CD1c-positive myeloid dendritic cell (primary cell): ENCODE results near the gene RUNX1.

Experiments used
- DNase-seq: peaks from one replicate; pipeline ENCODE4 v3.0.0-alpha.2; 2016; ENCODE audit errors: extremely low spot score

The RUNX1 gene

GRCh38 chr21:34946385-34946840 lies 102.7 kb downstream of the RUNX1 start:
- peak; percentile 41 for DNase-seq

DNA sequence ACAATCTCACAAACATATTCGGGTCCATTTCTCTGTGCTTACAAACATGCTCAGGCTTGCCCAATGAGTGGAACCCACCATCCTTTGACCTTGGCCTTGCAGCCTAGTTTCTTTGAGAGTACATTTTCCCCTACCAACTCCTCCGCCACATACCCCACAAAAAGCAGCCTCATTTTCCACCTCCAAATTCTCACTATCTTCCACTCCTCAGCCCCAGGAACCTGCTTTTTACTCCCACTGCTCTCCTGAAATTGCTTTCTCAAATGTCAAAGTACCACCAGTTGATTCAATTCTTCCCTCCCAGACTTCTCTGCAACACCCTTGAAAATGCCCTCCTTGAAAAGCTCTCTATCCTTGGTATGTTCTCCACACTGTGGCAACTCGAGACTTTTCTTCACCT lies 103.8 kb downstream of the RUNX1 start:
- no peak for DNase-seq

DNA sequence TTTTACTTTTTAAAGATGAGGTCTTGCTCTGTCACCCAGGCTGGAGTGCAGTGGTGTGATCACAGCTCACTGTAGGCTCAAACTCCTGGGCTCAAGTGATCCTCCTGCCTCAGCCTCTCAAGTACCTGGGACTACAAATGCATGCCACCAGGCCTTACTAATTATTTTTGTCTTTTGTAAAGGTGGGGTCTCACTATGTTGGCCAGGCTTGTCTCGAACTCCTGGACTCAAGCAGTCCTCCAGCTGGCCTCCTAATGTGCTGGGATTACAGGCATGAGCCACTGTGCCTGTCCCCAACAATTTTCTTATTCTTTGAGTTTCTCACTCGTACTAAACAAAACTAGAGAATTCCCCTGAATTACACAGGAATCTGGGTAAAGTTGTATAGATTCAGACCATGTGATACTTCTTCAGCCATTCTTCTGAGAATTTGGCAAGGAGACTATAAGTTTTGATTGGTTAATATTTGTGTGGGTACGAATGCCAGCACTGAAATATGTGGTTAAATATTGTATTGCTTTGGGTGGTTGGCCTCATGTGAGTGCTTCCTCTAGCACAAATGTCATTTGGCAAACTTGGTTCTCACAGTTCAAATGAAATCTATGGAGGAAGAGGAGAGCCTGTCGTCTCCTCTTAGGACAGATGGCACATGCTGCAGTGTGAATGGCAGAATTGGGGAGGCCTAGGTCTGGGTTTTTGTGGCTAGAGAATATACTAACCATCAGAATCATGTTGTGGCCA lies 104.9 kb downstream of the RUNX1 start:
- DNase-seq: no peak

GRCh38 chr21:34942911-34943310 lies 106.2 kb downstream of the RUNX1 start:
- peak; percentile 22 for DNase-seq

- DNase-seq: no peak
These were observed 107.9 kb downstream of the RUNX1 start for GRCh38 chr21:34941162-34941561.

DNA sequence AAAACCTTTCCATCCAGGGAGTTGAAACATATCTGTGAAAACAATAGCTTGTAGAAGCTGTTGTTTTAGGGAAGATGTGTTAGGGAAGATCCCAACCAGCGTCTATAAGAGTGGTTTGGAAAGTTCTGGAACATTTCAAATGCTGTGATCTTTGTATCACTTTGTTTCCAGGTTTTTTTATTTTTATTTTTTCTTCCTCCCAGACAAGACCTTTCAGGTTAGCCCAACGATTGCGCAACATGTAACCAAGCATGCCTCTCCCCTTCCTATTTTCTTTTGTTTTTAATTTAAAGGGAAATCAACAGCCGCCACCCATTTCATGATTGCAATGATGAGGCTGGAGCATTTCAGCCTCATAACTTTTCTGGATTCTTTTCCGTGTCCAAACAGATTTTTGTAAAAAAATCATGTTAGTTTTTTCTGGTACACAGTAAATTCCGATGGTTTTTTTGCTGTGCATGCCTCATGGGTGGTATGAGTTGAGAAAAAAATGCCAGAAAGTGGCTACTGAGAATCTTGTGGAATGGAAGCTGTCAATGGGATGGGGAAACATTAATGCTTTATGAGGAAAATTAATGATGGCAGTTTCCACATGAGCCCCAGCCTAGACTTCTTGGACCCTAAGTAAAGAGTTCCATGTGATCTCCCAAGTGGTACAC lies 109.3 kb downstream of the RUNX1 start:
- no peak for DNase-seq

DNA sequence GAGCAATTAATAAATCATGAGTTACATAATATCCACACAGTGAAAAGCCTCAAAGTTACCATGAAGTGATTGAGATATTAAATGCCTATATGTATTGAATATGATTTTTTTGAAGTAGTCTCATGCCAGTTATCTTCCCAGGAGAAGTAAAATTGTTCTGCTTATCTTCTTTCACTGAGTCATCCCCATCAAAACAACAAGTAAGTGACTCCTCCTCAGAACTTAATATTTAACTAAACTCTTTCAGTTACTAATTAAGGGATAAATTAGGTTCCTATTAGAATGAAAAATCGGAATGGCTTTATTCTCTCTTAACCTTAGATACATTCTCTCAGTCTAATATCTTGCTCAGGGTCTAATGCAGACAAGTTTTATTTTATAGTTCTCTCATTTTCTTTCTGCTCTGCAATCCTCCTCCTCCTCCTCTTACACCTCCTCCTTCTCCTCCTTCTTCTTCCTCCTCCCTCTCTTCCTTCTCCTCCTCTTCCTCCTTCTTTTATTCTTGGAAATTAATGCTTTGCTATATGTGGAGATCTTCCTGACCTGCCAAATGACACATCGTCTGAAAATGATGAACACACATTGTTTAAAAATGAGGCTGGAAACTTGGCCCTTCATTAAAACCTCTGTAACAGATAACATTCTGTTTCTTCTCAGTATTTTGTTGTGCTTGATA lies 110.9 kb downstream of the RUNX1 start:
- DNase-seq: no peak

DNA sequence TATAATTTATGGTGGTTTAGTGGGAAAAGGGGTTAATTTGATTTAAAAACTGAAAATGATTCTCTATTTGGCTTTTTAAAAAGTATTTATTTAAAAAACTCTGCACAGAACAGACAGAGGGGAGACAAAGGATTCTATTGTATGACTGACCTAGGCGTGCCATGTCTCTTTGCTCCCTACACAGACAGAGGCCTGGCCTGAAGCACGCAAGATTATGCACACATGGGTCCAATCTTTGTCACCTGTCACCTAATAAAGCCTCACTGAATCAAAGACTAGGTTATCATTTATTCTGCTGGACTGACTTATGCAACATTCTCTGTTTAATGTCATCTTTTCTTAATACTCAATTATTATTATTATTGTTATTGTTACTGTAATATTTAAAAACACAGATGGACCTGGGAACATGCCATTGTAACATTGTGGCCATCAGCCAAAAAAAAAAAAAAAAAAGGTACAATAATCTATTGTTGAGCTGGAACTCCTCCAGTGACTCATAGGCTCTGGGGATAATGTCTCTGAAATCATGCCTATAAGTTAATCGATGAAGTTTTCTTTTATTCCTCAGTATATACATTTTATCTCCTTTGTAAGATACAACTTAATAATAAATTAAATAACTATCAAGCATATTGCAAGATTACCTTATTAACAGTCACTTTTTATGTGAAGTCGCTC lies 112.1 kb downstream of the RUNX1 start:
- DNase-seq: no peak

DNA sequence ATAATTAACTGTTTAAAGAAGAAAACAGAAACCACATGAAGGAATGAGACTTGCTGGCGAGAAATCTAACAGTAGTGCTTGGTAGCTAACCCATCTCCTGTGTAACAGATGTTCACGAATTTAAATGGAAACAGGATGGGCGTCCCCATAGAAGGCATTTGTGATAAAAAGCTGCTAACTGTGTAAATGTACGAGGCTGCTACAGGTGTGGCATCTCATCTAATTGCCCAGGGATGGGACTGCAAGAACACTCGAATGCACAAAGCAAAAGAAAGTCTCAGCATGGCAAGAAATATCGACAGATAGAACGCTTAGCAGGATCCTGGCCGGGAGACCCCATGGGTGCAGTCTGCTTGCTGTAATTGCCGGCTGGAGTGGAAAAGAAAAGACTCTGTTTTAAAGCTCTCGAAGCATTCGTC lies 112.7 kb downstream of the RUNX1 start:
- DNase-seq: no peak

DNA sequence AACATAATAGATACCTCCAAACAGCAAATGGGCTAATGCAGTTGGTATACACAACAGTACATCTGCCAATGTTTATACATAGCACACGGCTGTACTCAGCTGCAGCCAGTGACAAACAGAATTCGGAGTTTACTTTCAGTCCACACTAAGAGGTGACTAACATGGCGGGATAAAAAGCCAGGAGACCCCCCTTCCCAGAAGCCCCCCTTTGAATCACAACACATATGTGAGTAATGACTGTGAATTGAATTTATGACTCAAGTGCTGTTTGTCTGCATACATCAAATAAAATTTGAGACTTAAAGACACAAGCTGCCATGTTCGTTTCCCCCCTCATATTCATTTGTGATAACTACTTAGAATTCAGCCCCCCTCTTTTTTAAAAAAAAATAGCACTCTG lies 113.2 kb downstream of the RUNX1 start:
- DNase-seq: no peak

DNA sequence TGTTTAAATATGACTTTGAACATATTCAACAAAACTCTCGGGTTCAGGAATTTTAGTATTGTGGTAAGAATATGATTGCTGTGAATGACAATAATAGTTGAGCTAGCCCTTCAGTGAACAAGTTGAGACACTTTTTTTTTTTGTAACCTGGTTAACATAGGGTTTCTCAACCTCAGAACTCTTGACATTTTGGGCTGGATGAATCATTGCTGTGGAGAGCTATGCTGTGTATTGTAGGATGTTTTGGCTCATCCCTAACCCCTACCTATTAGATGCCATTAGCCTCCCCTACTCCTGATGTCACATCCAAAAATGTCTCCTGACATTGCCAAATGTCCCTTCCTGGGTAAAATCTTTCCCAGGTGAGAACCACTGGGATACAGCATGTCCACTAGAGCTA lies 113.7 kb downstream of the RUNX1 start:
- no peak for DNase-seq

DNA sequence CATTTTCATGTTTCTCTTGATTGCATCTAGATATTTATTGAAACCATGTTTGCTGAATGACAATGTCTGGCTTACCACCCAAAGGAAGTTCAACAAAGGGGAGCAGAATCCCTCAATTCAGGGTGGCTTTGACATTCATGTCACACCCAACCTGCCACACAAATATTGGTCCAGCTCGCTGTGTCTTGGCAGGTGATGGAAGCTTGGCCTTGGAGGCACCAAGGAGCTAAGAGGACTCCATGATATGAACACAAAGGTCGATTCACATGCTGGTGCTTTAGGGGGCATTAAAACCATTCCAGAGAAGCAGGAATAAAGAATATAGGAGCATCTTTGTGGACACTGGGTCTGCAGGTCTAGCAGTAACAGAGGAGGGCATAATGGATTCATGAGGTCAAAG lies 114.8 kb downstream of the RUNX1 start:
- DNase-seq: no peak

- peak; percentile 48 for DNase-seq
These were observed 115.3 kb downstream of the RUNX1 start for GRCh38 chr21:34933609-34934335.

- no peak for DNase-seq
These were observed 116.9 kb downstream of the RUNX1 start for GRCh38 chr21:34932233-34932632.

- DNase-seq: no peak
These were observed 118.1 kb downstream of the RUNX1 start for GRCh38 chr21:34930971-34931370.

DNA sequence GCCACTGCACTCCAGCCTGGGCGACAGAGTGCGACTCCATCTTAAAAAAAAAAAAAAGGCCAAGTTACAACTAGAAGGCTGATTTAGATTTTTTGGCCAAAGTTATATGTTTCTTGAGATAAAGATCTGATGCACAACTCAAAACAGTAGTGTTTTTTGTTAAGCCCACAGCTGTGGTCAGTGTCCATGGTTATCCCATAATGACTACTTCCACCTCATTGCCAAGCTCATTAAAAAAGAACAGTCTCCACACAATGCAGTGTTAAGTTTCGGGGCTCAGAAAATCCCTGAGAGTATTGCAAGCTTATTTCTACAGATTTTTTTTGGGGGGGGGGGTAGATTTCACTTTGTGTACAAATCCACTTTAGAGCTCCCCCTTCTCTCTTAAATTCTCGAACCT lies 120.5 kb downstream of the RUNX1 start:
- DNase-seq: no peak

DNA sequence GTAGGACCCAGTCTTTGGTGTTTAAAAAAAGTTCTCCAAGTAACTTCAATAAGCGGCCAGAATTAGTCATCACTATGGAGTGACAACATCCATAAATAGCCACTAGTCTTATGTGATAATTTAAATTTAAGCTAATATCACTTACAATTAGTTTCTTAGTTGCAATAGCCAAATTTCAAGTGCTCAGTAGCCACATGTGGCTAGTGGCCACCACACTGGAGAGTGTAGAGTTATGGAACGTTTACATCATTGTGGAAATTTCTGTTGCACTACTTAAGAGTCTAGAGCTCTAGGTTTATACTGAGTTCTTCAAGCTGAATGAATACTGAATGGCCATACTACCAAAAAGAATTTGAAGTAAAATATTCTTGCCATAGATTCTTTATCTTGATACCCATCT lies 121.1 kb downstream of the RUNX1 start:
- no peak for DNase-seq

GRCh38 chr21:34926803-34927467 lies 122.2 kb downstream of the RUNX1 start:
- DNase-seq: no peak

GRCh38 chr21:34925597-34925996 lies 123.5 kb downstream of the RUNX1 start:
- DNase-seq: peak; percentile 24

DNA sequence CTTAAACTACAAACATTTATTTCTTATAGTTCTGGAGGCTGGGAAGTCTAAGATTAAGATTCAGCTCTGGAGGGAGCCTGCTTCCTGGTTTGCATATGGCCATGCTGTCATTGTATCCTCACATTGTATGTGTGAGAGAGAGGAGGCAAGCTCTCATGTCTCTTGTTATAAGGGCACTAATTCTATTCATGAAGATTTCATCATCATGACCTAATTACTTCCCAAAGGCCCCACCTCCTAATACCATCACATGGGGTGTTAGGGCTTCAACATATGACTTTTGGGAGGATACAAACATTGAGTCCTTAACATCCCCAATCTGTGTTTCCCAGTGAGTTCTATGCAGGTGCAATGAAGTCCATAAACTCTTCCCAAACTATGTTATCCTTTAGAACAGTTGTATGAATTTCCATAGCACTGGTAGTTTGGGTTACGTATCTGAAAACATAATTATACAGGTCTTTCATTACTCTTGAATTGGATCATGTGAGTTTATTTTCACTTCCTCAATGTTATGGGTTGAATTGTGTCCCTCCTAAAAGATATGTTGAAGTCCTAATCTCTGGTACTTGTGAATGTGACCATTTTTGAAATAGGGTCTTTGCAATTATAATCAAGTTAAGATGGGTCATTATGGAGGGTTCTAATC lies 124.2 kb downstream of the RUNX1 start:
- DNase-seq: peak; percentile 74

GRCh38 chr21:34924194-34924593 lies 124.9 kb downstream of the RUNX1 start:
- no peak for DNase-seq
